ENCODE data around the gene FGF1.

- no peak for TF ChIP-seq CTCF (IDR thresholded peaks at IDR 0.05; ENCODE audit: low read depth, low read length)
- no peak for TF ChIP-seq EZH2phosphoT487 (IDR thresholded peaks at IDR 0.05; ENCODE audit: low read depth)
Observed at GRCh38 chr5:142614054-142614453, 71.8 kb downstream of the FGF1 start.

Data from OCI-LY3 (cell line).